Transverse colon (tissue), 4 donors: ENCODE data around the gene GPR141.

ENCODE experiments used
- CTCF ChIP-seq, 5 experiments: fragments of 200-600 bp in 3 of 5; fragments of 450-650 bp in 2 of 5; sonication (generic) in 3 of 5; IDR thresholded peaks; 1 replicate in 2 of 5; 2 replicates in 3 of 5; pipeline ENCODE4 v1.5.1; 2016 to 2017; ENCODE audit warnings: antibody characterized with exemption in 5 of 5, inconsistent platforms in 3 of 5, mild to moderate bottlenecking in 2 of 5, moderate library complexity in 1 of 5
- POLR2AphosphoS5 ChIP-seq, 3 donors: sonication (generic); formaldehyde crosslinking; IDR thresholded peaks; one replicate each; pipeline ENCODE4 v1.6.1; 2016; ENCODE audit warnings: antibody characterized with exemption in 3 of 3

DNA sequence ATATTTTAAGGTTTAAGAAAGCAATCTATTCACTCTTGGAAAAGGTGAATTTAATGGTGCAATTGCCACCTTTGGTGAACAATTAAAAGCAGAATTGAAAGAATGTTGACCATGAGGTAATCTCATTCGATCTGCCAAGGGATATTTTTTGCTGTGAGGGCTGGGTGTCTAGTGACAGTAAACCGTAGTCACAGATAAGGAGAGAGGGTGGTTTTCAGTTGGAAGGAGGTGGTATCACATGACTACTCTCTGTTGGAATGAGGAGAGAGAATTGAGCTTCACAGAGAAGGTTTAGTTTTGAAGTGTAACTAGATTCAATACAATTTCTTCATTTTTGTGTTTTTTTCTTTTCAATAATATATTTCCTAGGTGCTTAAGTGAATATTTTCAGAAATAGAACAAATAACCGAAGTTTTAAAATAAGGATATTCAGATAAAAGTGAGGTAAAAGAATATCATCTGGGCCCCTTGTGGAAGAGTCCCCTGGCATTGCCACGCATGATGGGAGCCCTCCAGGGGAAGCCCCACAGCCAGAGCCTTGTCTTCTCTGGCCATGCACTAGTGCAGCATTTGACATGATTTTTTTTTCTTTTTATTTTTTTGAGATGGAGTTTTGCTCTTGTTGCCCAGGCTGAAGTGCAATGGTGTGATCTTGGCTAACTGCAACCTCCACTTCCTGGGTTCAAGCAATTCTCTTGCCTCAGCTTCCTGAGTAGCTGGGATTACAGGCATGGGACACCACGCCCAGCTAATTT lies 73.4 kb downstream of the GPR141 start:
- TF ChIP-seq CTCF (IDR thresholded peaks at IDR 0.05) = no peak
- no peak for TF ChIP-seq POLR2AphosphoS5 (IDR thresholded peaks at IDR 0.05)
